ENCODE measurements around the gene RAB7A. TPM values are rescaled to one million over a fixed set of nuclear protein-coding genes. Genes with fewer than 3 reads are reported as not detected.

The RAB7A gene
- total RNA-seq, 1 experiment from 2014 or later, result 491 TPM

DNA sequence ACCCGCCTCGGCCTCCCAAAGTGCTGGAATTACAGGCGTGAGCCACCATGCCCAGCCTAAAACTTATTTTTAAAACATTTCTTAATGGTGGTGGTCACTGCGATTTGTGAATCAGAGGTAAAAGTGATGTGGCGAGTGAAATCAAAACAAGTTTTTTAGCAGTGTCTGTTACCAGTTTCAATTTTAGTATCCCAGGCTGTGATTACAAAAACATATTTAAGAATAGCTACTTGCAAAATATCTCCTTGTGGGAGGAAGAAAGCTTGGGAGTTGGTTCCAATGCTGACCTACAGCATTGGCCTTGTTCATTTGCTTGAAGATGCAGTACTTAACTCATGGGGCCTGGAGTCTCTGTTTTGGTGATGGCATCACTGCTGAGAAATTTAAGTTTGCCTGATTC is 4.5 kb downstream of the RAB7A start:
- Mint-ChIP-seq H3K27ac (ENCODE audit: unreplicated experiment) (no peak overlapping the region), H3K4me3 (ENCODE audit: low read depth, unreplicated experiment) (no peak overlapping the region), H3K4me1 (ENCODE audit: low read depth, unreplicated experiment) (peaks cover 62% of the 10 kb centered on the region), H3K9me3 (ENCODE audit: low read depth, unreplicated experiment) (no peaks in the 10 kb centered on the region), H3K36me3 (ENCODE audit: insufficient read depth, unreplicated experiment) (peaks cover 57% of the 10 kb centered on the region), H3K27me3 (ENCODE audit: unreplicated experiment) (no peaks in the 10 kb centered on the region)
- intact Hi-C loops (cut with micrococcal nuclease; ENCODE audit: unreplicated experiment), result no loop called here
- no peak for TF ChIP-seq CTCF (IDR thresholded peaks at IDR 0.05; ENCODE audit: unreplicated experiment)
- BruUV-seq (replicated peaks), result no TSS peak
- no peak for DNase-seq
- CTCF ChIA-PET, result interaction anchor here (0.6 to 1.4 kb wide), 3 partner anchors 50 to 492 kb away, joined by 3 to 5 read pairs (median 4); no protein-coding TSS in a partner anchor

GRCh38 chr3:128734523-128735189 is 8.7 kb downstream of the RAB7A start:
- Mint-ChIP-seq H3K9me3 (ENCODE audit: low read depth, unreplicated experiment) (no peaks in the 10 kb centered on the region), H3K36me3 (ENCODE audit: insufficient read depth, unreplicated experiment) (peaks cover 54% of the 10 kb centered on the region), H3K4me1 (ENCODE audit: low read depth, unreplicated experiment) (peaks cover 56% of the 10 kb centered on the region), H3K27ac (ENCODE audit: unreplicated experiment) (no peak overlapping the region), H3K4me3 (ENCODE audit: low read depth, unreplicated experiment) (no peak overlapping the region), H3K27me3 (ENCODE audit: unreplicated experiment) (no peaks in the 10 kb centered on the region)
- no TSS peak for BruUV-seq (replicated peaks)
- no peak for DNase-seq
- intact Hi-C loops (cut with micrococcal nuclease; ENCODE audit: unreplicated experiment), result loop anchor here (5.0 kb wide), 1 partner anchor 43 kb away; no protein-coding TSS in a partner anchor
- CTCF ChIA-PET, result no interaction called here
- TF ChIP-seq CTCF (IDR thresholded peaks at IDR 0.05; ENCODE audit: unreplicated experiment), result no peak

DNA sequence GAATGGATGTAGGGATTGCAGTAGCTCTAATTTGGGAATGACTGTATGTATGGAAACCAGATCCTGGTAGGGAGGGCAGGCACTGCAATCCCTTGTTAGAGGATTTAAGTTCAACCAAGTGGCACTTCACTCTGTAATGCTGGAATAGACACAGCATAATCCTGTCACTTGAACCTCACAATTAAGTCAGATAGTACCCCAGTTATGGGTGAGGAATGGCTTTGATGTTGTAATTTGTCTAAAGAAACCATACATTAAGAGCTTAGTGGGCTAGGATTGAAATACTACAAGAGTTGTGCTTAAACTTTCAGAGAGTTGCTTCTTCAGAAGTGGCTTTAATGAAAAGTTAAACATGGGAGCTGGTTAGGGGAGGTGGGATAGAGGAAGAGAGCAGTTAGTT is 9.3 kb downstream of the RAB7A start:
- H3K4me1 Mint-ChIP-seq (ENCODE audit: low read depth, unreplicated experiment), result peaks cover 50% of the 10 kb centered on the region
- H3K36me3 Mint-ChIP-seq (ENCODE audit: insufficient read depth, unreplicated experiment), result peaks cover 47% of the 10 kb centered on the region
- H3K27me3 Mint-ChIP-seq (ENCODE audit: unreplicated experiment), result no peaks in the 10 kb centered on the region
- no peak for DNase-seq
- no TSS peak for BruUV-seq (replicated peaks)
- H3K9me3 Mint-ChIP-seq (ENCODE audit: low read depth, unreplicated experiment), result no peaks in the 10 kb centered on the region
- no peak for TF ChIP-seq CTCF (IDR thresholded peaks at IDR 0.05; ENCODE audit: unreplicated experiment)
- intact Hi-C loops (cut with micrococcal nuclease; ENCODE audit: unreplicated experiment), result loop anchor here (5.0 kb wide), 1 partner anchor 42 kb away; no protein-coding TSS in a partner anchor
- no peak overlapping the region for H3K4me3 Mint-ChIP-seq (ENCODE audit: low read depth, unreplicated experiment)
- no peak overlapping the region for H3K27ac Mint-ChIP-seq (ENCODE audit: unreplicated experiment)
- CTCF ChIA-PET, result no interaction called here

DNA sequence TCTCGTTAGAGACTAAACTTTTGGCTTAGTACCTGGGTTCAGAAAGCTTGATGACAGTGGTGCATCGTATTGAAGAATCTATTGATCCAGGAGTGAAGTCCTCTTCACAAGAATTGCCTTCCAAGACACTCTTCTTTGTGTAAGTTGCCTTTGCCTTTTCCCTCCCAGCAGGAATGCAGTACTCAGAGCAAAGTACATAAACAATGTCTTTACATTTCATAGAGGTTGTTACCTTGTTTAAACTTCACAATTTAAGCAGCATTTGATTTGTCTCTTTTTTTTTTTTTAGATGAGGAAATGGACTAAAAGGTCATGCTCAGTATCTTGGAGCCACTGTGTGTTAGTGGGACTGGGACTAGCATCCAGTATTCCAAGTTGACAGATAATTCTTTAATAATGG is 9.9 kb downstream of the RAB7A start:
- BruUV-seq (replicated peaks), result no TSS peak
- DNase-seq, result no peak
- Mint-ChIP-seq H3K36me3 (ENCODE audit: insufficient read depth, unreplicated experiment) (peaks cover 47% of the 10 kb centered on the region), H3K4me3 (ENCODE audit: low read depth, unreplicated experiment) (no peak overlapping the region), H3K27me3 (ENCODE audit: unreplicated experiment) (no peaks in the 10 kb centered on the region), H3K9me3 (ENCODE audit: low read depth, unreplicated experiment) (no peaks in the 10 kb centered on the region), H3K27ac (ENCODE audit: unreplicated experiment) (no peak overlapping the region), H3K4me1 (ENCODE audit: low read depth, unreplicated experiment) (peaks cover 49% of the 10 kb centered on the region)
- intact Hi-C loops (cut with micrococcal nuclease; ENCODE audit: unreplicated experiment), result loop anchor here (5.0 kb wide), 1 partner anchor 41 kb away; no protein-coding TSS in a partner anchor
- TF ChIP-seq CTCF (IDR thresholded peaks at IDR 0.05; ENCODE audit: unreplicated experiment), result no peak
- CTCF ChIA-PET, result interaction anchor here (0.6 kb wide), 1 partner anchor 47 kb away, joined by 3 read pairs; no protein-coding TSS in a partner anchor
